Measurements from ENCODE around the gene TASP1.
"Not testable (repeated sequence)": the region's sequence is repeated elsewhere in the genome, so short reads cannot be mapped to it uniquely, and the experiment has no call there.

The TASP1 gene

DNA sequence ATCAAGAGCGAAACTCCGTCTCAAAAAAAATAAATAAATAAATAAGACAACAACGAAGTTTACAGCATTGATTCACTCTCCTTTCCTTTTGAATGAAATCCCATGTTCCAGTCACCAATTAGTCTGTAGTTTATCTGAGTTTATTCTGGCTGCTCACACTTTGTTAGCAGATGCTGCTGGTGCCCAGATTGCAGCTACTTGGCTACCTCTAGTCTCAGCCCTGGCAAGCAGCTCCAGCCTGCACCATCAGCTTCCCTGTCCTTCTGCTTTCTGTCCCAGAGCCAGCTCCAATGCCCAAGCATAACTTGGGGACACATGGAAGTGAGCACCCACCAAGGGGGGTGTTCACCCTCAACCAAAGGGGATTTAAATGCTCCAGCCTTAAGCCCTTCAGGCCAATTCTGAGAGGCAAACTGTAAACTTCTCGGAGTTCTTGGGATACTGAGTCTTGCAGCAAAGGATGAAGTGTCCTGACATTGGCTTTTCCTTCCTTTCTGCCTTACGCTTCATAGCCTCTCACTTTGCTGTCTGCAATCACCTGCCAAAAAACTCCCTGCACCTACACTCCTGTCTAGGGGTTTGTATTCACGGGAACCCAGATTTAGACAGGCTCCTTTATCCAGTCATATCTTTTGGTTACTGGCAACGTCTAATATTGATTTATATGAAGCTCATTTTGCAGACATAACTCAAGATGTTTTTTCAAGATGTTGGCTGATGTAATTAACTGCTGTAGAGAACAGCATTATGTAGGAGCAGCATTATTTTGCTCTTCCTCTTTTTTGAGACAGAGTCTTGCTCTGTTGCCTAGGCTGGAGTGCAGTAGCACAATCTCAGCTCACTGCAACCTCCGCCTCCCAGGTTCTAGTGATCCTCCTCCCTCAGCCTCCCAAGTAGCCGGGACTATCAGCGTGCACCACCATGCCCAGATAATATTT, 9.8 kb upstream of the TASP1 start:
- DNase-seq (ENCODE audit: low read depth in 2 of 2), result no peak

DNA sequence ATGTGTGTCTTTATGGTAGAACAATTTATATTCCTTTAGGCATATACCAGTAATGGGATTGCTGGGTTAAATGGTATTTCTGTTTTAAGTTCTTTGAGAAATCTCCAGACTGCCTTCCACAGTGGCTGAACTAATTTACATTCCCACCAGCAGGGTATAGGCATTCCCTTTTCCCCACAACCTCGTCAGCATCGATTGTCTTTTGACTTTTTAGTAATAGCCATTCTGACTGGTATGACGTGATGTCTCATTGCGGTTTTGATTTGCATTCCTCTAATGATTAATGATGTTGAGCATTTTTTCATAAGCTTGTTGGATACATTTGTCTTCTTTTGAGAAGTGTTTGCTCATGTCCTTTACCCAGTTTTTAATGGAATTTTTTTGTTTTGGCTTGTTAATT, 5.3 kb upstream of the TASP1 start:
- no peak for DNase-seq (ENCODE audit: low read depth in 2 of 2)

DNA sequence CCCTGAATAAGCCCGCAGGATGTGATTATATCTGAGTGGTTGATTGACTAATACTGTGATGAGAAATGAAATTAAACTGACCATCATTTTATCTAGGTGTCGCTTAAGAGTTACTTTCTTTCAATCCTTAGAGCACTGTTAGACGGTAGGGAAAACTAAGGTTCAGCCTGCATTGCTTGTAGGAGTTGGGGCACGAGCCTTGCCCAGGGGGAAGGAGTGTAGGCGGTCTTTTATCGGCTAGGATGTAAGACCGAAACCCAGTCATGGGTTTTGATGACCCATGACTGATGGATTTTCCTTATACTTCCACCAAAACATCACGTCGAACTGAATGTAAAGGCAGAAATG, 392 bp upstream of the TASP1 start:
- DNase-seq (ENCODE audit: low read depth in 2 of 2), result no peak

DNA sequence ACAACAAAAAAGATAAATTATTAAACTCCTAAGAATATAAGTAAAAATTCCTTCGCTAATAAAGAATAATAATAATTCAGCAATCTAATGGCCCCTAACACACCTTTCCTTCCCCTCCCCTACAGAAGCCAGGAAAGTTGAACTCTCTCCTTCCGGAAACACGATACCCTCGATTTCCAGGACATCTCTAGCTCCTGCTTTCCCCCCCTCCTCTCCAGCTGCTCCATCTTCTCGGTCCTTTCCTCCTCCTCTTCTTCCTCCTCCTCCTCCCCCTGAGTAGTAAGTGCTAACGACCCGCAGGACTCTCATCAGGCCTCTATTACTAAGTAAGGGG, 603 bp downstream of the TASP1 start:
- DNase-seq (ENCODE audit: low read depth in 2 of 2), result no peak

DNA sequence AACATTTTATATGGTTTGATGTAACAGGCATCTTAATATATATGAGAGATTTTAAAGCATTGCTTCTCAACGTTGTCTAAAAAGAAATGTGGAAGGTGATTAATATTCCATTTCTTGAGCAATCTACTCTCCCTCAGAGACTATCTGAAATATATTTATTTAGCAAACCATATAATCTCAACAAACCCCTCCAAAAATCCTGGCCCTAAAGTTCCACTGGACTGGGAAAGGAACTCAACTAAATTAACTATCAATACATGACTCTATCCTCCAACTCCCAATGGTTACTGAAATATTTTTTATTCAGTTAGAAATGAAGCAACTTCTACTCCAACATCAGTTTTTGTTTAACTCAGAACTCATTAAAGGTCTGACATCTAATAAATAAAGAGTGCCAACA, 6.3 kb downstream of the TASP1 start:
- DNase-seq (ENCODE audit: low read depth in 2 of 2), result no peak

DNA sequence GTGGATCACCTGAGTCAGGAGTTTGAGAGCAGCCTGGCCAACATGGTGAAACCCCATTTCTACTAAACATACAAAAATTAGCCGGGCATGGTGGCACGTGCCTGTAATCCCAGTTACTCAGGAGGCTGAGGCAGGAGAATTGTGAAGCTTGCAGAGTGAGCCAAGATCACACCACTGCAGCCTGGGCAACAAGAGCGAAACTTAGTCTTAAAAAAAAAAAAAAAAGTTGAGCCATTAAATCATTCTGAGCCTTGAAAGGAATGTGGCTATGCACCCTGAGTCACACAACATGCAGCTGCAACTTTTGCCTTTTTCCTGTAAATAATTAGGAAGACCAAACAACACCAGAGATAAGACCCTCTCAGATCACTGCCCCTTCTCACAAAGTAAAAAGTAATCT, 11.2 kb downstream of the TASP1 start:
- DNase-seq (ENCODE audit: low read depth in 2 of 2), result not testable (repeated sequence)

DNA sequence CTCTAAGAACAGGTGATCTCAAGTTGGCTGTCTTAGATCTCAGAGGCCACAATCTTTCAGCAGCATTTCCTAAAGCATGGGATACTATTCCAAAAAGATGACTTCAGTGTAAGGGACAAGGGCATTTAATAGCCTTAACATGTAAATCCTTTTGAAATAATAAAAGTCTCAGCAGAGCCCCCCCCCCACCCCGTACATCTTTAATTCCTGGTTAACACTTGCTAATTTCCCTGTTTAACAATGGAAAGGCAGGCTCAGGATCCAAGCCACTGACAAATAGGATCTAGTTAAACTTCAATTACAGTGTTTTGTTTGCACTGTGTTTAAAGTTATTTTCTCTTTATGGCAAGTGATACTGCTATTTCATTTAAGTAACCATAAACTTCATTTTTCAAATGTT, 12.0 kb downstream of the TASP1 start:
- DNase-seq (ENCODE audit: low read depth in 2 of 2), result no peak

DNA sequence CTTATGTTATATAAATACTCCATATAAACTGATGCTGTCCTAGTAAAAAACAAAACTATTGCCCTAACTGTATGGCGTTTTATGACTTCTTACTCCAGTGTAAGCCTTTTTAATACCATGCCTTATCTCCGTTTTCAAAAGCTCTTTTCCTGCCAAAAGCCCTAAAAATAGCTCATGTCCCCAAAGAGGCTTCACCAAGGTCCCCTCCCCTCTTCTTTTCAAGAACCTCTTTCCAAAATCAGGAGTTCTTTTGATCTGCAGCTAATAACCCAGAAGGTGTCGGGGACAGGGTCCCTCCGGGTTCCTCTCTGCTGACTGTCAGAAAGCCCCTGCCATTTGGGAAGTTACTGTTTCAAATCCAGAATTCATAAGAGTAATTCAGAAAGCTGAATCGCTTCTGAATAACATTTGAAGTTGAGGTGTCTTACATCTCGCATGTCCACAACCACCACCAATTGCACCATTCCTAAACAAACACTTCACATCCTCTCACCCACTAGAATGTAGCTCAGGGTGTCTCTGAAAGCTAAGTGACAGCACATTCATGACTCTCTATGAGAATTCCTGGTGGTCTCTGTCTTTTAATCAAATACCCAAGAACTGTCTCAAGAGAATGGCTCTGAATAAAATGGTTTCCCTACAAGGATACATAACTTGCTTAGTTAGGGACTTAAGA, 13.3 kb downstream of the TASP1 start:
- no peak for DNase-seq (ENCODE audit: low read depth in 2 of 2)

DNA sequence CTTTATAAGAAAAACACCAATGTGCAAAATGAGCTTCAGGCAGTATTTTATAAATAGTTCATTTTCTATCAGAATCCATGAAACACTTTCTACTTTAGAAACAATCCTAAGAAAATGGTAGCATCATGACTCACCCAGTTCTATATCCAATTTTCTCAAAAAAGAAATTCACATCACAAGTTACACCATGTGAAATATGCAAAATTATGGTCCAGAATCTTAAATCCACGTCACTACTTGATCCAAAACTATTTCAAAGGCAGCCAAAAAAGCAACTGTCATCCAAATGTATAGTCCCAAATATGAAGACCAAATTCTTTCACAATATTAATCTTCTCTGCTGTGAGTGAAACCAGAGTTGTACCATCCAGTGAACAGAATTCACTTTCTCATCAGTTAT, 19.3 kb downstream of the TASP1 start:
- not testable (repeated sequence) for DNase-seq (ENCODE audit: low read depth in 2 of 2)

DNA sequence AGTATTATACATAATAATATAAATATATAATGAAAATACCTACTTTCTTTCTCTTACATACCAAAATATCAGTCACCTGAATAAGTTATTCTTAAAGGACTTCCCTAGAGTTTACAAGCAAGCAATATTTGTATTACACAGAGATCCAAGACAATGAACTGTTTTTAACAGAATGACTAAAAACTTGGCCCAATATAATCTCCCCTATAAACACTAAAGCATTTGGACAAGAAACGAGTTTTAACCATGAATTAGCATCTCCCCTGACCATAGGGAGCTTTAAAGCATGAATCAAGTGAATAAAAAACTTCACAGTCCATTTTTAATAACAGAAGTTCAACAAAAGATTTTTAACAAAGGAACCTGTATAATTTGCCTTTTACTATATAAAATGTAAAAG, 20.3 kb downstream of the TASP1 start:
- not testable (repeated sequence) for DNase-seq (ENCODE audit: low read depth in 2 of 2)

DNA sequence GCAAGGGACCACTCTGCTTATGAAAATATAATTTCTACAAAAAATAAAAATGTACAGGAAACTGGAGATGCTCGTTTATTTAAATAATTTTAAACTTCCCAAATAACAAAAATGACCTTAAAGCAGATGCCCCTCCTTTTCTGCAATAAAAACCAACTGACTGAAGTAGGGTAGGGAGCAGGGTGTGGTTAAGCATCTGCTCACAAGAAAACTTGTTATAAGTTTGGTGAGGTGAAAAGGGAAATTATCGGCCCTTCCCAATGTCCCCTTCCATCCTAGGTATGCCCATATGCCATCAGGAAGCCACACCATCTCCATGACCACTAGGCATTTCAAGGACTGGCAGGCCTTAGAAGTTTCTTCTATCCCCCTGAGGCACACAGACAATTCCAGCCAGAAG, 21.1 kb downstream of the TASP1 start:
- DNase-seq (ENCODE audit: low read depth in 2 of 2), result not testable (repeated sequence)

DNA sequence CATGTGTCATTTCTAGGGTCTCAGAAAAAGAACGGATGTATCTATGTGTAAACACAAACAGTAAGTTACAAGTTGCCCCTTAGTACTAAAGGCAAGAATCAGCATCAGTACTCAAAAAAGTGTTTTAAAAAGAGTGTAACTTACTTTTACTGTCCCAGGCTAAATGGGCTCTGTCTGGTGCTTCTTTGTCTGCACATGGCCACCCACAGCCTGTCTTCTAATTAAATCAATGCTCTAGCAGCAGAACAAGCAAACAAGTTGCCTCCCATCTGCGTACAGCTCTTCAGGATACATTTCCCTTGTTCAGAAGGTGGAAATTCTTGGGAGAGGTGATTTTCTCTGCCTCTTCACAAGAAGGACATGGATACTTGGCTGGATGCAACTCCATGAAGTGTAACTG, 22.0 kb downstream of the TASP1 start:
- not testable (repeated sequence) for DNase-seq (ENCODE audit: low read depth in 2 of 2)

DNA sequence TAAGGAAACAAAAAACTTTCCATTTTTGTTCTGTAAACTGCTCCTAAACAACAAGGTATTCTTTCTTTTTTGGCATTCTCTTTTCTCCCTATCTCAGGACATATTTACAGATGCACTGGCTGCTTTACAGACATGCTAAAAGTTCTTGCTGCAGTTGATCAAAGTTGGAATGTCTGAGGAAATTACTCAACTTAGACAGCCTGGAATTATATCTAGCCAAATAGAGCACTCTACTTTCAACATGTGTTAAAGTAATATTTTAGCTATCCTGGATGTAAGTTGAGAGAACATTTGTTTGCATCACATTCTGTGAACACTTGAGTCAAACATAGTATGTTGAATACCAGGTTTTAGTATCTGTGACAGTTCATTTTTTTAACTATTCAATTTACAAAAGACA, 24.8 kb downstream of the TASP1 start:
- no peak for DNase-seq (ENCODE audit: low read depth in 2 of 2)

DNA sequence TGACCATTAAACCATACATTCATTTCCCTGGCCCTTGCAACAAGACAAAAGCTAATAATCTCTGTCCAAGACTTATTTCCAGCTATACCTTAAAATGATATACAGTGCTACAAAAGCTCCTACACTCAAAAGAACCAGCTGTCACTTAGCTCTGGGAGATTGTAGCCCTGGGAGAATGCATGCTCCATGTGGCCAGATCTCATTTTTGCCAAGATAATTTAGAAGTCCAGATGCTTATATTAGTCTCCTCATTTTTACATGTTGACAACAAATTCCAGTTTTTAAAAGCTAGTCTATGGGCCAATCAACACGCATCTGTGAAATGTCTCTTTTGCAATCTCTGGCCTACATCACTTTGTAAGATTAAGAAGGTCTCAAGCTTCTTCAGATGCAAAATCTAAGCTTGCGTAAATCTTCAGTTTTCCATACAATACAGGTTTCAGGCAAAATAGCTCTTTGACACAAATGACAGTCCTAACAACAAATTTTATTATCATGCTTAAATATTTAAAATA, 27.1 kb downstream of the TASP1 start:
- DNase-seq (ENCODE audit: low read depth in 2 of 2), result no peak

DNA sequence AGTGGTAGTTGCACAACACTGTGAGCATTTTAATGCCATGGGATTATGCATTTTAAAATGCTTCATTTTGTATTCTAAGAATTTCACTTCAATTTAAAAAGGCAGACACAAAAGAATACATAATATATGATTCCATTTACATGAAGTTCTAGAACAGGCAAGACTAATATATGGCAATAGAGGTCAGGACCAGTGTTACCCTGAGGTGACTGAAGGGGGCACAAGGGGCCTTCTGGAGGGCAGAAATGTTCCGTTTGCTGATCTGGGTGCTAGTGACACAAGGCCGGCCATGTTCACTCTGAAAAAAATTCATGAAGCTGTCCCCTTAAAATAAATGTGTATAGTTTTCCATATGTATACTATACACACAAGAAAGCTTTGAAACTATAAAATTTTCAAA, 28.5 kb downstream of the TASP1 start:
- no peak for DNase-seq (ENCODE audit: low read depth in 2 of 2)

DNA sequence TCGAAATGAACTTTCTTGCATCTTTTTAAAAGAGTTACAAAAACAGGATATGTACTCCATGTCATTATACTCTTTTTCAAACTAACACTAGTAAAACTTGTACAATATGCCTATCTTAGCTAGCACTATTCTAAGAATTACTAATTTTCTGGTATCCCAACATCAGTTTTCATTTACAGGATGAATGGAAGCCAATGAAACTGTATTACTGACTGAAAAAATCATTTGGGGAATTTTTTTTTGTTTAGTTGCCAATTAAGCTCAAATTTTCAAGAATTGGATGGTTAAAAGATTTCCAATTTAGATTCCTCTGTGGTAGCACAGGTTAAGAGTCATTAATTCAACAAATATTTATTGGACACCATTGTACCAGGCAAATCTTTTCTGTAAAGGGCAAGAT, 30.7 kb downstream of the TASP1 start:
- DNase-seq (ENCODE audit: low read depth in 2 of 2), result no peak

DNA sequence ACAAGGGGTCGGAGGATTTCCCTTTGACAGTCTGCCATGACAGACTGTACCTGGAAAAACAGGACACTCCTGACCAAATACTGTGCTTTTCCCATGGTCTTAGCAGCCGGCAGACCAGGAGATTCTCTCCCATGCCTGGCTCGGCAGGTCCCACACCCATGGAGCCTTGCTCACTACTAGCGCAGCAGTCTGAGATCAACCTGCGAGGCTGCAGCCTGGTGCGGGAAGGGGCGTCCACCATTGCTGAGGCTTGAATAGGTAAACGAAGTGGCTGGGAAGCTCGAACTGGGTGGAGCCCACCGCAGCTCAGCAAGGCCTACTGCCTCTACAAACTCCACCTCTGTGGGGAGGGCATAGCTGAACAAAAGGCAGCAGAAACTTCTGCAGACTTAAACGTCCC, 45.3 kb downstream of the TASP1 start:
- DNase-seq (ENCODE audit: low read depth in 2 of 2), result not testable (repeated sequence)

DNA sequence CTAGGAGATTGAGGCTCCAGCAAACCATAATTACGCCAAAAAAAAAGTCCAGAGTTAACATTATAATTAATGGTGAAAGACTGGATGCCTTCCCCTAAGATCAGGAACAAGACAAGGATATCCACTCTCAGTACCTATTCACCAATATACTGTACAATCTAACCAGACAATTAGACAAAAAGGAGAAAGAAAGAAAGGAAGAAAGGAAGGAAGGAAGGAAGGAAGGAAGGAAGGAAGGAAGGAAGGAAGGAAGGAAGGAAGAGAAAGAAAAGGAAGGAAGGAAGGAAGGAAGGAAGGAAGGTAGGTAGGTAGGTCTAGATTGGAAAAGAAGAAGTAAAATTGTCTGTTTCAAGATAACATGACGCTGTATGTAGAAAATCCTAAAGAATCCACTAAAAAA, 50.7 kb downstream of the TASP1 start:
- no peak for DNase-seq (ENCODE audit: low read depth in 2 of 2)

DNA sequence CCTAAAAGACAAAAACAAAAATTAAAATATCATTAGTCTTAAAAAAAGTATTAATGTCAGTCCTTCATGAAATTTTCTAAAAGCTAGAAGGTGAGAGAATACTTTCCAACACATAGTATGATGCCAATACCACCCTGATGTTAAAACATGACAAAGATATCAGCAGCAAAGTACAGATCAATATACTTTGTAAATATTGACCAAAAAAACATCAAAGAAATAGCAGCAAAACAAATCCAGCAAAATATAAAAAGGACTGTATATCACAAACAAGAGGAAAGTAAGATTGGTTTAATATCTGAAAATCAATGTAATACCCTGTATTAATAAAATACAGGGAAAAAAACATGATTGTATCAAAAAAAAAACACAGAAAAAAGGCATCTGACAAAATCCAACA, 51.4 kb downstream of the TASP1 start:
- DNase-seq (ENCODE audit: low read depth in 2 of 2), result no peak

DNA sequence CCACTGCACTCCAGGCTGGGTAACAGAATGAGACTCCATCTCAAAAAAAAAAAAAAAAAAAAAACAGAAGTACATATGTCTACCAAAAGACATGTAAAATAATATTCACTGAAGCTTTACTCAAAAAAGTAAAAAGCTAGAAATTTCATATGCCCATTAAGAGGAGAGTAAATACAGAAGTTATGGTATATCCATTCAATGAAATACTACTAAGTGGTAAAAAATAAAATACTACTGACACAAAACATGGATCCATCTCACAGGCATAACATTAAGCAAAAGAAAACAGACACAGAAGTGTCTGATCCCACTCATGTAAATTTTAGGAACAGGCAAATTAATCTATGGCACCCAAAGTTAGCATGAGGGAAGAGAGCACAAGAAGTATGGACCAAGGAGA, 52.6 kb downstream of the TASP1 start:
- no peak for DNase-seq (ENCODE audit: low read depth in 2 of 2)

DNA sequence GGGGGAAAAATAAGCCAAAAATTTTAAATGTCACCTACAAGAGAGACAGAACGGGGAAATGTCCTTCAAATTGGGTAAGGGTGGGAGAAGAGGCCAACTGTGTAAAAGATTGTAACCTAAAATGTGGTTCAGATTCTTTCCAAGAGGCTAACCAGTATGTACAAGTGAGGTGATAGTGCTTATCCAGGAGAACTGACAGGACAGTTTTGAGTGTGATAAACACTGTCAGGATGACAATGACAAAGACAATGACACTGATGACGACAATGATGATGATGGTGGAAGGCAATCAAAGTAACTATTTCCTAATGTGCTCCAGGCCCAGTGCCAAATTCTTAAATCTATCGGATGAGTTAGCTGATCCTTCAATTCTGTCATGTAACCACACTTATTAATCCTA, 57.3 kb downstream of the TASP1 start:
- no peak for DNase-seq (ENCODE audit: low read depth in 2 of 2)

DNA sequence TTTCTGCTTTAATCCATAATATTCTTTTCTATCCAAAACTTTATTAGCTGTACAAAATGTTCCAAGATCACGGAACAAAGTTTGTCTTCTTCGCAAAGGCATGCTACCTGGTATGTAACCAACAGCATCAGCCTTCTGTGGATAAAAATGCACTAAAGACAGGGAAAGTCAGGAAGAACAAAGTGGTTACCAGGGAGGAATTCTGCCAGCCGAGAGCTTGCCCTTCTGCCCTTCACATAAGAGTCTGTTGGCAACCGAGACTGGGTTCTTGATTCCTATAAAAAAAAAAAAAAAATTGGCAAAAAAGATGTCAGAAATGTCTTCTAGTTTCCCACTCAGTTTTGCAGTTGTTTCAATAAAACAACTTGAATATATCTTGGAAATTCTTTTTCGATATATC, 58.0 kb downstream of the TASP1 start:
- no peak for DNase-seq (ENCODE audit: low read depth in 2 of 2)

DNA sequence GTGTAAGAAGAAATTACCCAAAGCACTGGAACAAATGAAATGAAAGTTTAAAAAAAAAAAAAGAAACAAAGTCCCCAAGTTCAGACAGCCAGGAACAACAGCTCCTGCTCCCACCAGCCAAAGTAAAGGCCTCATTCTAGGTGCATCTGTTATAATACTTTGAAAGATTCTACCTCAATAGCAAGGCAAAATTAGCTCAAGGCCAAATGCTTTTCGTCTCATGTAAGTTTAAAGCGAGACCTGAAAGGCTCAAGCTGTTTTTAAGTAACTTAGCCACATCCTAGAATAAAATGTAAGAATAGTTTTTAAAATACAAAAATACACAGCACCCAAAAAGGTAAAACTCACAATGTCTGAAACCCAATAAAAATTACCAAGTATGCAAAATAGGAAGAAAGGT, 64.7 kb downstream of the TASP1 start:
- no peak for DNase-seq (ENCODE audit: low read depth in 2 of 2)

Measured in stimulated activated CD8-positive, alpha-beta memory T cell treated with anti-CD3 and anti-CD28 coated beads, Interleukin-15, amount 100 ng/mL, for 48 hours (primary cell).